ENCODE data around the gene SHF.

SHF gene

DNA sequence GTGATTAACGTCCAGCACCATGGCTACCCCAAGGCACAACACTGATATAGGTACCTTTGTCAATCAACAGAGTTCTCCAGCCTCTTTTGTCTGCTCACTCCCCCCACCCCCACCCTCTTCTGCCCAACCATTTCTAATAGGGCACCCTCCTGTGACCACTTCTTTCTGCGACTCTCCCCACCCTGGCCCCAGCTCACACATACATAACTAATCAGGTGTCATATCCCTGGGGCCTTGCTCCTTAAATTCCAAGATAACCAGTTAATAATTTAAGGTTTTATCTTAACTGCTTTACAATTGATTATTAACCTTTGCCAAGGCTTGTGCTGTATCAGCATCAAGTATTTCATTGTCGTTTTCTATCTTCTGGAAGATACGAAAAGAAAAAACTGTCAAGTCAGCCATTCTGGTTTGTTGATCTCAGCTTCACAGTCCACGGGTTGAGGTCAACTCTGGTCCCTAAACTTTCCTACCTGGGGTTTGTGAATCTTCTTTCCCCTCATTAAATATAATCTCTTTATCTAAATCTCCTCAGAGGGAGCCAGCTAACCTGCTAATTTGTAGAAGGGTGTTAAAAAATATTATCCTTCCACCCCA is 37.0 kb upstream of the SHF start:
- H3K4me1 ChIP-seq (ENCODE audit: control insufficient read depth in 5 of 5, insufficient read depth in 5 of 5, low read length in 5 of 5), result no peaks in the 10 kb centered on the region

DNA sequence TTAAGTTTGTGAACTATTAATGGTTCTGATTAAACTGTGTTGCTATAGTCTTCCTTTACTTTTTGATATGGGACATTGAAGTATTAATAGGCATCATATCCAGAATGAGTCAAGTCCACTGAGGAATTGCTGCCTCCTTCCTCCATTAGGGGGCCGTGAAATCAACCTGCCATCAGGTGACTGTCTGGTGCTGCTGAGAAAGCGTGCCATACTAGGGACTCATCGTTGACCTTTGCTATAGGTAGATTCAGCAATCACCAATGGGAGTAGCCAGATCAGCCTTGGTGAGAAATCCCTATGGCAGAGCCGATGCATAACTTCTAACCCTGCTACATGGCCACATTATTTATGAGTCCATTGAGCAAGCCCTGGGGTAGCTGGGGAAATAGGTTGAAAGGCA is 34.2 kb upstream of the SHF start:
- no peak overlapping the region for H3K9ac ChIP-seq (ENCODE audit: low read length in 5 of 5)
- H3K27ac ChIP-seq (ENCODE audit: low read depth, low read length), result no peak overlapping the region
- peaks cover 0 to 5% (median 2%) of the 10 kb centered on the region in 5 donors for H3K27me3 ChIP-seq (ENCODE audit: control insufficient read depth in 5 of 5, insufficient read depth in 4 of 5, low read length in 5 of 5)
- H3K36me3 ChIP-seq (ENCODE audit: control insufficient read depth in 5 of 5, insufficient read depth in 5 of 5, low read length in 5 of 5), result no peaks in the 10 kb centered on the region
- no peaks in the 10 kb centered on the region for H3K9me3 ChIP-seq (ENCODE audit: control insufficient read depth in 5 of 5, low read length in 5 of 5)
- H3K4me1 ChIP-seq (ENCODE audit: control insufficient read depth in 5 of 5, insufficient read depth in 5 of 5, low read length in 5 of 5), result no peaks in the 10 kb centered on the region
- no peak overlapping the region for H3K4me3 ChIP-seq (ENCODE audit: low read depth in 1 of 5, low read length in 5 of 5)

More for the DNA sequence above, 37.0 kb upstream of the SHF start:
- H3K9me3 ChIP-seq (ENCODE audit: control insufficient read depth in 5 of 5, low read length in 5 of 5), result no peaks in the 10 kb centered on the region
- no peak overlapping the region for H3K27ac ChIP-seq (ENCODE audit: low read depth, low read length)
- peaks cover 0 to 5% (median 2%) of the 10 kb centered on the region in 5 donors for H3K27me3 ChIP-seq (ENCODE audit: control insufficient read depth in 5 of 5, insufficient read depth in 4 of 5, low read length in 5 of 5)
- H3K36me3 ChIP-seq (ENCODE audit: control insufficient read depth in 5 of 5, insufficient read depth in 5 of 5, low read length in 5 of 5), result no peaks in the 10 kb centered on the region
- no peak overlapping the region for H3K9ac ChIP-seq (ENCODE audit: low read length in 5 of 5)
- no peak overlapping the region for H3K4me3 ChIP-seq (ENCODE audit: low read depth in 1 of 5, low read length in 5 of 5)

DNA sequence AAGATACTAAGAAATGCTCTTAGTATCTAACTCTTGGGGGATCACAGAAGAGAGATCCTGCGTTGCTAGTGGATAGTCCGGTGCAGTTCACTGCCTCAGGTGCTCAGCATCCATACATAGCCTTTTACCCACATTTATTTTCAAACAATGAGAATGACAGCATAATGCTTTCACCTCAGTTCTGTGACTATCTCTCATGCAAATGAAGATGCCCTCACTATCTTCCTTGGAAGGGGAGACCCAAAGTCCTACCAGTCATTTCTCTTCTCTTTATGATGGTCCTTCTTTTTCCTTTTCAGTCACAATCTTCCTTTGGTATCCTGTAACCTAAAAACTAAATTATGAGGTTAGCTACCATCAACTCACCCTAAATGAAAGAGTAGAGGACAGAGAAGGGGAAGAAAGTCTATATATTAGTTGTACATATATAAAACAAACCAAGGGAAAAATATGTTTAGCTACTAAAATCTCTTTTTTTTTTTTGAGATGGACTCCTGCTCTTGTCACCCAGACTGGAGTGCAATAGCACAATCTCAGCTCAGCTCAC is 33.4 kb upstream of the SHF start:
- H3K9ac ChIP-seq (ENCODE audit: low read length in 5 of 5), result no peak overlapping the region
- no peaks in the 10 kb centered on the region for H3K4me1 ChIP-seq (ENCODE audit: control insufficient read depth in 5 of 5, insufficient read depth in 5 of 5, low read length in 5 of 5)
- no peak overlapping the region for H3K4me3 ChIP-seq (ENCODE audit: low read depth in 1 of 5, low read length in 5 of 5)
- H3K27ac ChIP-seq (ENCODE audit: low read depth, low read length), result no peak overlapping the region
- H3K36me3 ChIP-seq (ENCODE audit: control insufficient read depth in 5 of 5, insufficient read depth in 5 of 5, low read length in 5 of 5), result no peaks in the 10 kb centered on the region
- peaks cover 0 to 5% (median 2%) of the 10 kb centered on the region in 5 donors for H3K27me3 ChIP-seq (ENCODE audit: control insufficient read depth in 5 of 5, insufficient read depth in 4 of 5, low read length in 5 of 5)
- H3K9me3 ChIP-seq (ENCODE audit: control insufficient read depth in 5 of 5, low read length in 5 of 5), result no peaks in the 10 kb centered on the region

DNA sequence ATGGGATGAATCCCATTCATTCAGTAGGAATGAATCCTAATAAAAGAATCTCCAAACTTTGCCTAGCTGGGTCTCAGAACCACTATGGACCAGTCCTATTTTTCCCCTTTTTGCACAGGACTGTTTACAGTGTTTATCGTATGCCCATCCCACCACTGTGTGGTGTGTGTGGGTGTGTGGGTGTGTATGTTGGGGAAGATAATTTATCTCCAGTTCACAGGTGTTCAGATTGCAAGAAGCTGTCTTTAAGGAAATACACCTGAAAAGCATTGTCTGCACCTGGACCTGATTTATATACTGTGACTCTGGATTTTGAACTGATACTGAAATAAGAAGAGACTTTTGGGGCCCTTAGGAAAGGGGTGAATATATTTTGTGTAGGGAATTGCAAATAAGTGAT is 24.7 kb upstream of the SHF start:
- Histone ChIP-seq H3K4me1 (ENCODE audit: control insufficient read depth in 5 of 5, insufficient read depth in 5 of 5, low read length in 5 of 5) (no peaks in the 10 kb centered on the region), H3K36me3 (ENCODE audit: control insufficient read depth in 5 of 5, insufficient read depth in 5 of 5, low read length in 5 of 5) (no peaks in the 10 kb centered on the region), H3K9me3 (ENCODE audit: control insufficient read depth in 5 of 5, low read length in 5 of 5) (no peaks in the 10 kb centered on the region), H3K27ac (ENCODE audit: low read depth, low read length) (no peak overlapping the region), H3K27me3 (ENCODE audit: control insufficient read depth in 5 of 5, insufficient read depth in 4 of 5, low read length in 5 of 5) (no peaks in the 10 kb centered on the region), H3K9ac (ENCODE audit: low read length in 5 of 5) (no peak overlapping the region), H3K4me3 (ENCODE audit: low read depth in 1 of 5, low read length in 5 of 5) (no peak overlapping the region)

DNA sequence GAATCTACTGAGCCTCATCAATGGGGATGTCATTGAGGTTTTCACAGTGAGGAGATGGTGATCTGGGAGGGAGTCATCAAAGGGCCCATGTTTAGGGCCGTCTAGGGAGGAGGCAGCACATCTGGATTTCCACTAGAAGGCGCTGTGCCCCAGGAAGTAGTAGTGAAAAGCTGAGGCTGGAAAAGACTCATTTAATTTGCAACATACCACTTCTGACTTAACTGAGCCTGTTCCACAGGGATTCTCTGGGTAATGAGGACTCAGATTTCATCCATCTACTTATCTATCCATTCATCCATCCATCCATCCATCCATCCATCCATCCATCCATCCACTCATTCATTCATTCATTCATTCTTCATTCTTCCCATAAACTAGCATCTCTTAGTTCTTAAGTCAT is 17.4 kb upstream of the SHF start:
- no peak overlapping the region for H3K9ac ChIP-seq (ENCODE audit: low read length in 5 of 5)
- H3K9me3 ChIP-seq (ENCODE audit: control insufficient read depth in 5 of 5, low read length in 5 of 5), result no peaks in the 10 kb centered on the region
- H3K36me3 ChIP-seq (ENCODE audit: control insufficient read depth in 5 of 5, insufficient read depth in 5 of 5, low read length in 5 of 5), result no peaks in the 10 kb centered on the region
- no peak overlapping the region for H3K4me3 ChIP-seq (ENCODE audit: low read depth in 1 of 5, low read length in 5 of 5)
- H3K27me3 ChIP-seq (ENCODE audit: control insufficient read depth in 5 of 5, insufficient read depth in 4 of 5, low read length in 5 of 5), result no peaks in the 10 kb centered on the region
- H3K27ac ChIP-seq (ENCODE audit: low read depth, low read length), result no peak overlapping the region
- peaks cover 0 to 24% (median 10%) of the 10 kb centered on the region in 5 donors for H3K4me1 ChIP-seq (ENCODE audit: control insufficient read depth in 5 of 5, insufficient read depth in 5 of 5, low read length in 5 of 5)

DNA sequence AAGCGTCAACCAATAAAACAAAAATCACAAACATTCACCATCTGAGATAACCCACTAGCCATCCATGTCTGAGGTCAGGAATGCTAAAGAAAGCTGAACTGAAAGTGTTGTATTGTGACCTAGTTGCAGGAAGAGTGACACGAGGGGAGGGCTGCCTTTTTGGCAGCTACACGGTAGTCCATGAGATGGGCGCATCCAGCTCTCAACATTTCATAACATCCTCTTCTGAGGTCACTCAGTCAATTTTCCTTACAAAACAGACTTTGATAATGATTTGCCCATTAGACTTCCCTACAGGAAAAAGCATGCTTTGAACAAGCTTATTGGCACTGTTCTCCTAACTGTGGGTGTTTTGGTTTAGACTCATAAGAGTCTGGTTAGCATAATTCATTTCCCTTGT is 15.4 kb upstream of the SHF start:
- peaks cover 0 to 32% (median 19%) of the 10 kb centered on the region in 5 donors for H3K4me1 ChIP-seq (ENCODE audit: control insufficient read depth in 5 of 5, insufficient read depth in 5 of 5, low read length in 5 of 5)
- H3K9ac ChIP-seq (ENCODE audit: low read length in 5 of 5), result no peak overlapping the region
- H3K36me3 ChIP-seq (ENCODE audit: control insufficient read depth in 5 of 5, insufficient read depth in 5 of 5, low read length in 5 of 5), result no peaks in the 10 kb centered on the region
- no peak overlapping the region for H3K4me3 ChIP-seq (ENCODE audit: low read depth in 1 of 5, low read length in 5 of 5)
- no peaks in the 10 kb centered on the region for H3K9me3 ChIP-seq (ENCODE audit: control insufficient read depth in 5 of 5, low read length in 5 of 5)
- H3K27me3 ChIP-seq (ENCODE audit: control insufficient read depth in 5 of 5, insufficient read depth in 4 of 5, low read length in 5 of 5), result no peaks in the 10 kb centered on the region
- no peak overlapping the region for H3K27ac ChIP-seq (ENCODE audit: low read depth, low read length)

DNA sequence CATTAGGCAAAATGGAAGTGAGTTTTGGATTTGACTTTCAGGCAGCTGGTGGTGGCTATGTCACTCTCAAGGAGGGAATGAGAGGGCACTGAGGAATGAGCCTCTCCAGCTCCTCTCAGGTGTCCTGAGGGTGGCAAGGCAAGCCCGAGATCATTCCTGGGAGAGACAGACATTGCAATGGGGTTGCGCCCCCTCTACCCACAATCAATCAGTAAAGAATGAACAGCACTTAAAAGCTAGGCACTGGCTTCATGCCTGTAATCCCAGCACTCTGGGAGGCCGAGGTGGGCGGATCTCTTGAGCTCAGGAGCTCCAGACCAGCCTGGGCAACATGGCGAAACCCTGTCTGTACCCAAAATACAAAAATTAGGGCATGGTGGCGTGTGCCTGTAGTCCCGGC is 14.1 kb upstream of the SHF start:
- Histone ChIP-seq H3K9ac (ENCODE audit: low read length in 5 of 5) (no peak overlapping the region), H3K27ac (ENCODE audit: low read depth, low read length) (peak overlapping the region; percentile 90), H3K36me3 (ENCODE audit: control insufficient read depth in 5 of 5, insufficient read depth in 5 of 5, low read length in 5 of 5) (no peaks in the 10 kb centered on the region), H3K27me3 (ENCODE audit: control insufficient read depth in 5 of 5, insufficient read depth in 4 of 5, low read length in 5 of 5) (no peaks in the 10 kb centered on the region), H3K4me1 (ENCODE audit: control insufficient read depth in 5 of 5, insufficient read depth in 5 of 5, low read length in 5 of 5) (peaks cover 0 to 32% (median 19%) of the 10 kb centered on the region in 5 donors), H3K9me3 (ENCODE audit: control insufficient read depth in 5 of 5, low read length in 5 of 5) (no peaks in the 10 kb centered on the region), H3K4me3 (ENCODE audit: low read depth in 1 of 5, low read length in 5 of 5) (peak overlapping the region in 1 of 5 donors; percentile 93)

DNA sequence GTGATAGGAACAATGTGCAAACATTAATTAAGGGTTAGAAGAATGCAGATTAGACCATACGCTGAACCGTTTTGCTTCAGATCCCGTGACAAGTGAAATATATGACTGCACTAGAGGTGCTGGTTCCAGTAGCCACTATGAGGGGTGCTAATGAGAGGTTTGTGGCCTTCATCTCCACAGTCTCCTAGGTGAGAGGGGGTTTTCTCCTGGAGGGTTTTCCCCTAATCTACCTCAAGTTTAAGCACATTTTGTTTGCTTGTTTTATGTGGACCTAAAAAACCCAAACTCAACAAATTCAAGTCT is 13.7 kb upstream of the SHF start:
- Histone ChIP-seq H3K4me1 (ENCODE audit: control insufficient read depth in 5 of 5, insufficient read depth in 5 of 5, low read length in 5 of 5) (peaks cover 0 to 32% (median 19%) of the 10 kb centered on the region in 5 donors), H3K36me3 (ENCODE audit: control insufficient read depth in 5 of 5, insufficient read depth in 5 of 5, low read length in 5 of 5) (no peaks in the 10 kb centered on the region), H3K9me3 (ENCODE audit: control insufficient read depth in 5 of 5, low read length in 5 of 5) (no peaks in the 10 kb centered on the region), H3K27me3 (ENCODE audit: control insufficient read depth in 5 of 5, insufficient read depth in 4 of 5, low read length in 5 of 5) (no peaks in the 10 kb centered on the region), H3K9ac (ENCODE audit: low read length in 5 of 5) (no peak overlapping the region), H3K27ac (ENCODE audit: low read depth, low read length) (peak overlapping the region; percentile 90), H3K4me3 (ENCODE audit: low read depth in 1 of 5, low read length in 5 of 5) (peak overlapping the region in 4 of 5 donors; percentile 93 to 97 (median 96))

DNA sequence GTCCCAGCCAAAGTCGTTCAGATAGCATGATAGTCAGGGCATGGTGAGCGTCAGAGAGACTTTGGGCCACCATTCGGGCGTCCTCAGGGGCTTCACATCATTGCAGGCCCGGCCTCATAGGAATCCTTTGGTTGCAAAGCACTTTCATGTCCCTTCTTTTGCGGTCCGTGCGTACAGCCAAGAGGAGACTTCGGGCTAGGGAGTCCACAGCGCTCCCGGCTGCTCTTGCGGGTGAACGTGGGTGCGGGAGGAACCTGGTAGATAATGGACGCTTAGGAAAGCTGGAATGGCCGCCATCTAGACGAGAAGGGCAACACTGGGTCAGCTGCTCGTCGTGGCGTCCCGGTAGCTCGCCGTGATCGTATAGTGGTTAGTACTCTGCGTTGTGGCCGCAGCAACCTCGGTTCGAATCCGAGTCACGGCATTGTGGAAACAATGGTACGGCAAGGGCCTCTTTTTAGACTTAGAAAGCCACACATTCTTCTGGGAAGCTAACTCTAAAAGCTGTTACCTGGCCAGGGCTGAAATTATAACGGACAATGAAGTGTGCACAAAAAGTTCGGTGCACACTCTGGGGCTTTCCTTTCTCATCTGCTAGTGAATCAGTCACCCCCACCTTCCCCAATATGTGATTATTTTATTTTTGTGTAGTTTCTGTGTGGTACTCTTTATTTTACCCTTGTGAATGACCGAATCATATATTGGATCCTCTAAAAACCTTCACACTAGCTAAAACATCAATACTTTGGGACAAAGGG is 13.2 kb upstream of the SHF start:
- peak overlapping the region; percentile 58 to 97 (median 95) for H3K4me3 ChIP-seq (ENCODE audit: low read depth in 1 of 5, low read length in 5 of 5)
- peak overlapping the region; percentile 90 for H3K27ac ChIP-seq (ENCODE audit: low read depth, low read length)
- no peaks in the 10 kb centered on the region for H3K27me3 ChIP-seq (ENCODE audit: control insufficient read depth in 5 of 5, insufficient read depth in 4 of 5, low read length in 5 of 5)
- H3K9me3 ChIP-seq (ENCODE audit: control insufficient read depth in 5 of 5, low read length in 5 of 5), result no peaks in the 10 kb centered on the region
- H3K4me1 ChIP-seq (ENCODE audit: control insufficient read depth in 5 of 5, insufficient read depth in 5 of 5, low read length in 5 of 5), result peaks cover 0 to 32% (median 19%) of the 10 kb centered on the region in 5 donors
- H3K36me3 ChIP-seq (ENCODE audit: control insufficient read depth in 5 of 5, insufficient read depth in 5 of 5, low read length in 5 of 5), result no peaks in the 10 kb centered on the region
- peak overlapping the region; percentile 69 to 89 (median 75) for H3K9ac ChIP-seq (ENCODE audit: low read length in 5 of 5)

DNA sequence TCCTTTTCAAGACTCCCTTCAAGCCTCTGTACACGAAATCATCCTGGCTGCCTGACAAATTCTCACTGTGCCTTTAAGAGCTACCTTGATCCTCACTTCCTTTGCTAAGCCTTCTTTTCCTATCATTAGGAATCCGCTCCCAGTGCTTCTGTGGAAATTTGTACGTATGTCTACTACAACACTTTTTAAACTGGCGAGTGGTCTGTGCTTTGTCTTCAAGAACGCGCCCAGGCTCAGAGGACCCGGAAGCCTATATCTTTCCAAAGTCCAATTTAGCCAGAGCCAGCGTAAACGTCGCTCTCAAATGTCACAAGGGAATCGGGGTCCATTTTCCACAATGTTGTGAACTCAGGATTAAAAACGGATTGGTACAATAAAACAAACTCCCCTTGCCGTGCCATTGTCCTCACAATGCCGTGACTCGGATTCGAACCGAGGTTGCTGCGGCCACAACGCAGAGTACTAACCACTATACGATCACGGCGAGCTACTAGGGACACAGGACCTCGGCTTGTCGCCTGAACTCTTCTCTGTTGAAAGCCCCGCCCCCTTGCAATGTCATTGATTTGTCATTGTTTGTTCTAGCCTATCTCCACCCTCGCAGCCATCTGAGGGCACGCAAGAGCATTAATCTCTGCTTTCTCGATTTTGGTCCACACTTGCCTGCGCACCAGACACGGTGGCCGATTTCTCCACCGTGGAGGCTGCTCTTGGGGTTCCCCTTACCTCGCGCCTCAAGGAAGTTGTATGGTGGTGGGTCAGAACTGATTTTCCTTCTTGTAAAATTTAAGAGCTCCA is 12.4 kb upstream of the SHF start:
- Histone ChIP-seq H3K27ac (ENCODE audit: low read depth, low read length) (peak overlapping the region; percentile 90), H3K9ac (ENCODE audit: low read length in 5 of 5) (peak overlapping the region; percentile 69 to 89 (median 75)), H3K4me1 (ENCODE audit: control insufficient read depth in 5 of 5, insufficient read depth in 5 of 5, low read length in 5 of 5) (peaks cover 0 to 32% (median 19%) of the 10 kb centered on the region in 5 donors), H3K9me3 (ENCODE audit: control insufficient read depth in 5 of 5, low read length in 5 of 5) (no peaks in the 10 kb centered on the region), H3K27me3 (ENCODE audit: control insufficient read depth in 5 of 5, insufficient read depth in 4 of 5, low read length in 5 of 5) (no peaks in the 10 kb centered on the region), H3K36me3 (ENCODE audit: control insufficient read depth in 5 of 5, insufficient read depth in 5 of 5, low read length in 5 of 5) (no peaks in the 10 kb centered on the region), H3K4me3 (ENCODE audit: low read depth in 1 of 5, low read length in 5 of 5) (peak overlapping the region; percentile 58 to 97 (median 95))
